Measurements from ENCODE around the gene ACOX3. TPM values are rescaled to one million over a fixed set of nuclear protein-coding genes. Genes with fewer than 3 reads are reported as not detected.
A peak's percentile ranks its signal among the peaks of the same experiment; 100 is the strongest.

ACOX3 gene
- total and polyA plus RNA-seq, 8 donors: 13.5 to 45.5 (median 32.8) TPM

DNA sequence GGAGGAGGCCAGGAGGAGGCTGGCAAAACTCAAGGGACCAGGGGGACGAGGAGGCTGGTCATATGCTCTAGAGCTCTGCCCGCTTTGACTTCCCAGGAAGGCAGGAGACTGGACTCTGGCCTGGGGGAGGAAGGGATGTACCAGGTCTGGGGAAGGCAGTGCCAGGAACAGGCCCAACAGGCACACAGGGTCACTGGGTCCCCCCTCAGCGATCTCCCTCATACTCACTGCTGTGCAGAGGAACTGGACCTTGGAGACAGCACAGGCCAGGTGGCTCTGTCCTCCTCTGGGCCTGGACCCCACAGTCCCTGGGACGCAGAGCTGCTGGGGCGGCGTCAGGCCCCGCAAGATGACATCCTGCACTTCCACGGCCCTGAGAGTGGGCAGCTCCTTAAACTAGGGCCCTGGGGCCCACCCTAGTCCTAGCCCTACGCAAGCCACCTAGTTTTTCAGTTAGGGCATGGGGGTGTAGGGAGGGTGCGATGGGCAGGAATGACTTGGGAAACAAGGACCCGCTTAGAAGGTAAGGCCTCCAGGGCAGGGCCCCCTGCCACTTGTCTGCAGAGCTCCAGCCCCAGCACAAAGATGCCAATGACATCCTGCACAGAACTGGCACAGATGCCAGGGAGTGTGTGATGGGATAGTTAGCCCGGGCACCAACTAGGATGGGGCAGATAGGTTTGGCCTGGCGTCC is 111.5 kb downstream of the ACOX3 start:
- WGBS, 5 donors: 74 to 85% (median 81%) methylated on average over 11 to 13 of the region's 13 CpGs
- H3K4me1 ChIP-seq: peaks cover 0 to 14% (median 11%) of the 10 kb centered on the region in 4 donors
- no peak for DNase-seq
- no peak overlapping the region for H3K27ac ChIP-seq
- no peaks in the 10 kb centered on the region for H3K27me3 ChIP-seq
- H3K4me3 ChIP-seq: no peak overlapping the region
- H3K9me3 ChIP-seq: peaks cover 0 to 3% (median 0%) of the 10 kb centered on the region in 4 donors
- no peaks in the 10 kb centered on the region for H3K36me3 ChIP-seq
- TF ChIP-seq EP300 (IDR thresholded peaks at IDR 0.05) (no peak), POLR2A (IDR thresholded peaks at IDR 0.05) (no peak), POLR2AphosphoS5 (IDR thresholded peaks at IDR 0.05) (no peak)
- TF ChIP-seq, protein P1, sequence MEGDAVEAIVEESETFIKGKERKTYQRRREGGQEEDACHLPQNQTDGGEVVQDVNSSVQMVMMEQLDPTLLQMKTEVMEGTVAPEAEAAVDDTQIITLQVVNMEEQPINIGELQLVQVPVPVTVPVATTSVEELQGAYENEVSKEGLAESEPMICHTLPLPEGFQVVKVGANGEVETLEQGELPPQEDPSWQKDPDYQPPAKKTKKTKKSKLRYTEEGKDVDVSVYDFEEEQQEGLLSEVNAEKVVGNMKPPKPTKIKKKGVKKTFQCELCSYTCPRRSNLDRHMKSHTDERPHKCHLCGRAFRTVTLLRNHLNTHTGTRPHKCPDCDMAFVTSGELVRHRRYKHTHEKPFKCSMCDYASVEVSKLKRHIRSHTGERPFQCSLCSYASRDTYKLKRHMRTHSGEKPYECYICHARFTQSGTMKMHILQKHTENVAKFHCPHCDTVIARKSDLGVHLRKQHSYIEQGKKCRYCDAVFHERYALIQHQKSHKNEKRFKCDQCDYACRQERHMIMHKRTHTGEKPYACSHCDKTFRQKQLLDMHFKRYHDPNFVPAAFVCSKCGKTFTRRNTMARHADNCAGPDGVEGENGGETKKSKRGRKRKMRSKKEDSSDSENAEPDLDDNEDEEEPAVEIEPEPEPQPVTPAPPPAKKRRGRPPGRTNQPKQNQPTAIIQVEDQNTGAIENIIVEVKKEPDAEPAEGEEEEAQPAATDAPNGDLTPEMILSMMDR (IDR thresholded peaks at IDR 0.05): no peak
- intact Hi-C loops (cut with DNase I; ENCODE audit: low total_unique reads): no loop called here

DNA sequence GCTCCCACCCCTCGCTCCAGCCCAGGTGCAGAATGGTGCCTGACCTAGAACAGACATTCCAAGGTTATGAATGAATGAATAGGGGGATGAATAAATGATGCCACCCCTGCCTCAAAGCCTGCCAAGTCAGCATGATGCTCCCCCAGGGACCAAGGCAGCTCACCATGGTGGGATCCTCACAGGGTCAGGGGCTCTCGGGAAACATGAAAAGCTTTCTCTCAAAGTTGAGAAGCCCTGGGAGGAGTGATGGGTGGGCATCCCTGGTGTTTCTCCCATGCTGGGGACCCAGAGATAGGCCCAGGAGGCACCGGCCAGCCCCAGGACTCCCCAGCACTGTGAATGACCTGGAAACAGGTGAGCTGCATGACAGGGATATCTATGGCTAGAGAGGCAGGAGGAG is 112.1 kb downstream of the ACOX3 start:
- no peaks in the 10 kb centered on the region for H3K36me3 ChIP-seq
- H3K27me3 ChIP-seq: no peaks in the 10 kb centered on the region
- peaks cover 0 to 14% (median 11%) of the 10 kb centered on the region in 4 donors for H3K4me1 ChIP-seq
- H3K9me3 ChIP-seq: peaks cover 0 to 9% (median 0%) of the 10 kb centered on the region in 4 donors
- DNase-seq: no peak
- 74 to 90% (median 85%) methylated on average over 1 to 3 of the region's 3 CpGs for WGBS, 5 donors
- no peak overlapping the region for H3K4me3 ChIP-seq
- TF ChIP-seq EP300 (IDR thresholded peaks at IDR 0.05) (no peak), POLR2A (IDR thresholded peaks at IDR 0.05) (no peak), POLR2AphosphoS5 (IDR thresholded peaks at IDR 0.05) (no peak)
- TF ChIP-seq, protein P1 (IDR thresholded peaks at IDR 0.05): no peak
- H3K27ac ChIP-seq: no peak overlapping the region
- intact Hi-C loops (cut with DNase I; ENCODE audit: low total_unique reads): no loop called here

DNA sequence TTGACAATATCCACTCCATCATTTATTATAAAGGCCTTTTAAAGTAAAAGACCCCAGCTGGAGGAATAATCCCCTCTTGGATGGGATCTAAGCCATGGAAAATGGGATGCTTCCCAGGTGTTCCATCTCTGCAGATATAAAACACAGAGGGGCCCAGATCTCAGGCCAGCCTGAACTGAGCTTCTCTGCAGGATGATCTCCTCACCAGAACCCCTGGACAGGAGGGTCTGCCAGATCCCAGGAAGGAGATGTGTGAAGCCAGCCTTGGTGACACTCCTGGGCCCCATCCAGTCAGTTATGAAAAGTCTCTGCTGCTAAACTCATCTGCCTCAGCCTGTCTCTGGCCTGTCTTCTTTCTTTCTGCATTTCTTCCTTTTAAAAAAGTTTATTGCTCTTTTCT is 114.3 kb downstream of the ACOX3 start:
- Histone ChIP-seq H3K27ac (no peak overlapping the region), H3K9me3 (peaks cover 0 to 10% (median 0%) of the 10 kb centered on the region in 4 donors), H3K36me3 (no peaks in the 10 kb centered on the region), H3K4me3 (no peak overlapping the region), H3K4me1 (peaks cover 0 to 12% (median 9%) of the 10 kb centered on the region in 4 donors), H3K27me3 (no peaks in the 10 kb centered on the region)
- intact Hi-C loops (cut with DNase I; ENCODE audit: low total_unique reads): no loop called here
- no peak for TF ChIP-seq EP300 (IDR thresholded peaks at IDR 0.05)
- peak in 1 of 2 donors; percentile 68 for DNase-seq

DNA sequence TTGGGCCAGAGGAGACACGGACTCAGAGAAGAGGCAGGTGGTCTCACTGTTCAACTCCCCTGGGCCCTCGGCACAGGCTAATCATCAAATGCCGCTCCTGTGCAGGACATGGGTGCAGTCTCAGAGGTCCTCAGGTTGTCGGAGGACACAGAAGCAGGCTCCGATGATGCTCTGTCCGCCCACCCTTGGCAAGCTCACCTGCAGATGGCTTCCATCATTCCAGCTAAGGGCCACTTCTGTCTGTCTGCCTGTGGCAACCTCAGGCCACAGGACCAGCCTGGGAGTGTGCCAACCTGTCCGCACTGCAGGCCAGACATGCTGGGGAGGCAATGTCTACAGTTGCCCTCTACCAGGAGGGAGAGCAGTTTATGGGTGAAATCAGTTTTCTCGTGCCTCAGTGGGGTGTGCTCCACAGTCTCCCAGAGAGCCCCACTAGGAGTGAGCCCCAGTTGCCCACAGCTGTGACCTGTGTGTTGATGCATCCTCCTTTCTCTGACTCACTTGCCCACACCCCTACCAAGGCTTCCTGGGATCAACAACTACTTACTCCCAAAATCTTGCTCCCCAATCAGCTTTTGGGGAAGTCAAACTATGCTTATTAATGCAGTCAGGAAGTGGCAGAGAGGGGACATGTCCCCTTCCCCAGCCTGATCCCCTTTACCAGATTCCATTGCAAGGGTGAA is 115.1 kb downstream of the ACOX3 start:
- H3K27me3 ChIP-seq: no peaks in the 10 kb centered on the region
- WGBS, 5 donors: 67 to 86% (median 79%) methylated on average over 5 to 8 of the region's 8 CpGs
- H3K4me3 ChIP-seq: no peak overlapping the region
- H3K4me1 ChIP-seq: peaks cover 0 to 11% (median 4%) of the 10 kb centered on the region in 4 donors
- TF ChIP-seq, protein P1 (IDR thresholded peaks at IDR 0.05): no peak
- TF ChIP-seq POLR2AphosphoS5 (IDR thresholded peaks at IDR 0.05): no peak
- TF ChIP-seq EP300 (IDR thresholded peaks at IDR 0.05): no peak
- TF ChIP-seq POLR2A (IDR thresholded peaks at IDR 0.05): no peak
- H3K36me3 ChIP-seq: no peaks in the 10 kb centered on the region
- intact Hi-C loops (cut with DNase I; ENCODE audit: low total_unique reads): no loop called here
- no peak overlapping the region for H3K27ac ChIP-seq
- peak in 1 of 2 donors; percentile 15 for DNase-seq
- H3K9me3 ChIP-seq: peaks cover 0 to 10% (median 0%) of the 10 kb centered on the region in 4 donors

Data from stomach (tissue), 9 donors.